GM21526 (cell line): ENCODE results near the gene GDPD1.
"Not testable (repeated sequence)": the region's sequence is repeated elsewhere in the genome, so short reads cannot be mapped to it uniquely, and the experiment has no call there.

Source experiments
- ATAC-seq: cut with Tn5 transposase; IDR thresholded peaks from one replicate; pipeline ENCODE4 v1.9.1; 2021; ENCODE audit warnings: moderate library complexity; ENCODE audit not compliant: unreplicated experiment, low FRiP score

Gene GDPD1

DNA sequence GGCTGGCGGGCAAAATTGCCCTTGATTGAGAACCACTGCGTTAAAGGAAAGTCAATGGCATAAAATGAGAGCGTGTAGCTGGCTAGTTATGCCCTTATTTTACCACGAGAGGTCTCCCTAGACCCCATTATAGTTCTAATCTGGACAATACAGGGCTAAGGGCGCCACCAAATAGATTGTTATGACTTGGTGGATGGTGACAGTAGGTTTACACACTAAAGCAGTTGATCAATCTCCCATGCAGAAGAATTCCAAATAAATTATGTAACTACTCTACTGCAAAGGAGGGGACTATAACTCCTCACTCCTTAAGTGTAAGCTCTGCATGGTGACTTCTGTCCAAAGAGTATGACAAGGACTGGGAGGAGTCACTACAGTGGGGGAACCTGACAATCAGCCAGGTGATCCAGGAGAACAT is 90.7 kb downstream of the GDPD1 start:
- peak; percentile 53 for ATAC-seq

DNA sequence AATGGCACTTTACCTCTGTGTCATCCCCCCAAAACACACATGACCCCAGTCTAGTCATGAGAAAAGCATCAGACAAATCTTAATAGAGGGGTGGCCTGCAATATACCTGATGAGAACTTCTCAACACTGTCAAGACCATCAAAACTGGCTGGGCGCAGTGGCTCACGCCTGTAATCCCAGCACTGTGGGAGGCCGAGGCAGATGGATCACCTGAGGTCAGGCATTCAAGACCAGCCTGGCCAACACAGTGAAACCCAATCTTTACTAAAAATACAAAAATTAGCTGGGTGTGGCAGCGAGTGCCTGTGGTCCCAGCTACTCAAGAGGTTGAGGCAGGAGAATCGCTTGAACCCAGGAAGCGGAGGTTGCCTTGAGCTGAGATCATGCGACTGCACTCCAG is 91.2 kb downstream of the GDPD1 start:
- ATAC-seq, result not testable (repeated sequence)

DNA sequence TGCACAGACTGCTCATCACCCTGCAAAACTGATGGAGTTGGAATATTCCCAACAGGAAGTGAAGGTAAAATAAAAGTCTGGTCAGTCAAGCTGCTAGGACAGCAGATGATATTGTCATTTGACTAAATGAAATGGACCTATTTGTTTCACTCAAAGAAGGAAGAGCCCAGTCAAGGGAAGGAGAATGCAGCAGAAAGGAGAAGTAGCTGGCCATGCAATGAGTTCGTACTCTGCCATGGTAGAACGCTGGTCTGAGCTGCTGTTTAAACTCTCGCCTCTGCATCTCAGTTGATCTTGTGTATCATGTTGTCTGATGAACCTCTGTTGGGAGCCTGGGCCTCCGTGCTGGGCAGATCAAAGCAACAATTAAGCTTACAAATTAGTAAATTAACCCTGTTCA is 95.6 kb downstream of the GDPD1 start:
- ATAC-seq, result no peak
